ENCODE measurements around the gene MEFV. TPM values are rescaled to one million over a fixed set of nuclear protein-coding genes. Genes with fewer than 3 reads are reported as not detected.

The MEFV gene
- total RNA-seq, 1 donor from 2014 or later, result not detected

DNA sequence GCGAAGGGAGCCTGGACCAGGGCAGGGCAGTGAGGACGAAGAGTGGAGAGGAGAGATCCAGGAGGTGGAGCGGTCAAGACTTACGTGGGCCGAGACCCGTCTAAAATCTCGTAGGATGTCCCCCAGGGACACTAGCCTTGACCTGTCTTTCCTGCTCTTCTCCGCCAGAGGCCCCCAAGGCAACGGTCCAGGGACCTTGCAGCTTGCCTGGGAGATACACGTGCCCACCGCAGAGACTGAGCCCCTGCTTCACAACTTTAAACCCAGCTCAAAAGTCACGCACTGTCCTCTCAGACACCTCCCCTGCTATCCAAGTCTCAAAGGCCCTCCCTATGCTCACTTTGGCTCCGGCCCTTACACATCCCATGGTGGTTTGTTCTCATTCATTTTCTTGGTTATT is 39.4 kb upstream of the MEFV start:
- Mint-ChIP-seq H3K27ac (ENCODE audit: unreplicated experiment) (no peak overlapping the region), H3K9me3 (ENCODE audit: unreplicated experiment) (peaks cover 64% of the 10 kb centered on the region)

DNA sequence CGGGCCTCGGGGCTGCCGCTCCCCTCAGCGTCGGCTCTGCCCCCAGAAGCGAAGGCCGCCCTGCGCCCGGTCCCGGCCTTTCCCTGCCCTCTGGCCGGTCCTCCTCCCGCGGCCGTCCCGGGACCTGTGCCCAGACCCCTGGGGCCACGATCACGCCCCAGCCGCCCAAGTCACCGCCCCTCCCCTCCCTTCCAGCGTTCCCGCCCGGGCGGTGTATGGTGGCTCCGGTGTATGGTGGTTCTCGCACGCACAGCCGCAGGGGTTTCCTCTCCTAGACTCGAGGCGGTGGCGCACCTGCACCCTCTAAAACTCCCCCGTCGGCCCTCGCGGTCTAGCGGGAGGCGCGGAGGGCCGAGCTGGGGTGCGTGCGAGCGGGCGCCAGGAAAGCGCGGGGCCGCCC is 38.8 kb upstream of the MEFV start:
- no peak overlapping the region for H3K27ac Mint-ChIP-seq (ENCODE audit: unreplicated experiment)

More for the DNA sequence above, 39.4 kb upstream of the MEFV start:
- H3K4me1 Mint-ChIP-seq (ENCODE audit: unreplicated experiment), result no peaks in the 10 kb centered on the region
- peaks cover 76% of the 10 kb centered on the region for H3K36me3 Mint-ChIP-seq (ENCODE audit: unreplicated experiment)
- no peak for DNase-seq (ENCODE audit: extremely low spot score, unreplicated experiment)
- TF ChIP-seq, protein P1, sequence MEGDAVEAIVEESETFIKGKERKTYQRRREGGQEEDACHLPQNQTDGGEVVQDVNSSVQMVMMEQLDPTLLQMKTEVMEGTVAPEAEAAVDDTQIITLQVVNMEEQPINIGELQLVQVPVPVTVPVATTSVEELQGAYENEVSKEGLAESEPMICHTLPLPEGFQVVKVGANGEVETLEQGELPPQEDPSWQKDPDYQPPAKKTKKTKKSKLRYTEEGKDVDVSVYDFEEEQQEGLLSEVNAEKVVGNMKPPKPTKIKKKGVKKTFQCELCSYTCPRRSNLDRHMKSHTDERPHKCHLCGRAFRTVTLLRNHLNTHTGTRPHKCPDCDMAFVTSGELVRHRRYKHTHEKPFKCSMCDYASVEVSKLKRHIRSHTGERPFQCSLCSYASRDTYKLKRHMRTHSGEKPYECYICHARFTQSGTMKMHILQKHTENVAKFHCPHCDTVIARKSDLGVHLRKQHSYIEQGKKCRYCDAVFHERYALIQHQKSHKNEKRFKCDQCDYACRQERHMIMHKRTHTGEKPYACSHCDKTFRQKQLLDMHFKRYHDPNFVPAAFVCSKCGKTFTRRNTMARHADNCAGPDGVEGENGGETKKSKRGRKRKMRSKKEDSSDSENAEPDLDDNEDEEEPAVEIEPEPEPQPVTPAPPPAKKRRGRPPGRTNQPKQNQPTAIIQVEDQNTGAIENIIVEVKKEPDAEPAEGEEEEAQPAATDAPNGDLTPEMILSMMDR (IDR thresholded peaks at IDR 0.05), result no peak
- H3K27me3 Mint-ChIP-seq (ENCODE audit: unreplicated experiment), result no peaks in the 10 kb centered on the region
- H3K4me3 Mint-ChIP-seq (ENCODE audit: unreplicated experiment), result no peak overlapping the region

DNA sequence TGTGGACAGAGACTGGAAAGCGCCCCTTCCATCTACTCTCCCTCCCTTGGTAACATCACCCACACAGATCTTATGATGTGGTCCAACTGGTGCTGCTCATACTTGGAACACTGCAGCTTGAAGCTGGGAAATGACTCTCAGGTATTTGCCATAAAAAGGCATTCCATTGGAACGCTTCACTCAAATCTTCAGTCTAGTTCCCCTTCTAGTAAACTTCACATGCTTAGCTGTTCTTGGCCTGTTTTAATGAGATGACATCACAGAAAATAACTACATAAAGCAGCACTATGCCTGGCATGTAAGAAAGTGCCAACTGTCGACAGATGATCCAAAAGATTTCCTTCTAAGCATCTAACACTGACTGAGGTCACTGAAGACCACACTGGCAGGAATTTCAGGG is 36.2 kb upstream of the MEFV start:
- Mint-ChIP-seq H3K27ac (ENCODE audit: unreplicated experiment) (no peak overlapping the region), H3K4me3 (ENCODE audit: unreplicated experiment) (no peak overlapping the region), H3K36me3 (ENCODE audit: unreplicated experiment) (peaks cover 74% of the 10 kb centered on the region), H3K27me3 (ENCODE audit: unreplicated experiment) (no peaks in the 10 kb centered on the region), H3K9me3 (ENCODE audit: unreplicated experiment) (peaks cover 41% of the 10 kb centered on the region), H3K4me1 (ENCODE audit: unreplicated experiment) (no peaks in the 10 kb centered on the region)
- no peak for DNase-seq (ENCODE audit: extremely low spot score, unreplicated experiment)
- TF ChIP-seq, protein P1 (IDR thresholded peaks at IDR 0.05), result no peak

More for the DNA sequence above, 38.8 kb upstream of the MEFV start:
- Mint-ChIP-seq H3K27me3 (ENCODE audit: unreplicated experiment) (no peaks in the 10 kb centered on the region), H3K36me3 (ENCODE audit: unreplicated experiment) (peaks cover 76% of the 10 kb centered on the region), H3K4me3 (ENCODE audit: unreplicated experiment) (no peak overlapping the region), H3K4me1 (ENCODE audit: unreplicated experiment) (no peaks in the 10 kb centered on the region), H3K9me3 (ENCODE audit: unreplicated experiment) (peaks cover 59% of the 10 kb centered on the region)
- TF ChIP-seq, protein P1 (IDR thresholded peaks at IDR 0.05), result no peak
- no peak for DNase-seq (ENCODE audit: extremely low spot score, unreplicated experiment)

DNA sequence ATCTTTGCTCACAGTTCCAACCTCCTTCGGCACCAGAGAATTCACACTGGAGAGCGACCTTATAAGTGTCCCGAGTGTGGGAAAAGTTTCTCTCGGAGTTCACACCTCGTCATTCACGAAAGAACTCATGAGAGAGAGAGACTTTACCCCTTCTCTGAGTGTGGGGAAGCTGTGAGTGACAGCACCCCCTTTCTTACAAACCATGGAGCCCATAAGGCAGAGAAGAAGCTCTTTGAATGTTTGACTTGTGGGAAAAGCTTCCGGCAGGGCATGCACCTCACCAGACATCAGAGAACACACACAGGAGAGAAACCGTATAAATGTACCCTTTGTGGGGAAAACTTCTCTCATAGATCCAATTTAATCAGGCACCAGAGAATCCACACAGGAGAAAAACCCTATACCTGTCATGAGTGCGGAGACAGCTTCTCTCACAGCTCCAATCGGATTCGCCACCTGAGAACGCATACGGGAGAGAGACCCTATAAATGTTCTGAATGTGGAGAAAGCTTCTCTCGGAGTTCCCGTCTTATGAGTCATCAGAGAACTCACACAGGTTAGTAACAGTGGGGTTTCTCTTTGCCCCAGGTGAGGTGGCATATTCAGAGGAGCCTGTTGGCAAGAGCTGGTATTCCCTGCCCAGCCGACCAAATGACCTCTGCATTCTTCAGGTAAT is 33.7 kb upstream of the MEFV start:
- TF ChIP-seq, protein P1 (IDR thresholded peaks at IDR 0.05), result no peak
- H3K4me3 Mint-ChIP-seq (ENCODE audit: unreplicated experiment), result no peak overlapping the region
- peaks cover 46% of the 10 kb centered on the region for H3K9me3 Mint-ChIP-seq (ENCODE audit: unreplicated experiment)
- H3K27ac Mint-ChIP-seq (ENCODE audit: unreplicated experiment), result no peak overlapping the region
- DNase-seq (ENCODE audit: extremely low spot score, unreplicated experiment), result no peak
- no peaks in the 10 kb centered on the region for H3K27me3 Mint-ChIP-seq (ENCODE audit: unreplicated experiment)
- H3K4me1 Mint-ChIP-seq (ENCODE audit: unreplicated experiment), result peaks cover 2% of the 10 kb centered on the region
- peaks cover 80% of the 10 kb centered on the region for H3K36me3 Mint-ChIP-seq (ENCODE audit: unreplicated experiment)

DNA sequence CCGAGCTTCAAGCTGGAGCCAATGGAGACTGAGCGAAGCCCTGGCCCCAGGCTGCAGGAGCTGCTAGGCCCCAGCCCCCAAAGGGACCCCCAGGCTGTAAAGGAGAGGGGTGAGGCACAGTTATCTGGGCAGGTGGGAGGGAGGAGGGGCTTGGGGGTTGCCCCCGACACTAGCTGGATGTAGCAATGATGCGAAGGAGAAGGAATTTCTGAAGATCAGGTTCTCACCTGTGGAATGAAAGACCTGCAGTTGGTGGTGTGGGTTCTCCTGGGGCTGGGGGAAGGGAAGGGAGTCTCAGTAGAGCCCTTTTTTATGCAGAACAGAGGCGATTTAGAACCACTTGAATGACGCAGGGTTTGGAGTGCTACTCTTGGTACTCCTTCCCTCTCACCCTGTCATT is 28.7 kb upstream of the MEFV start:
- peak overlapping the region; percentile 94 for H3K4me3 Mint-ChIP-seq (ENCODE audit: unreplicated experiment)
- no peaks in the 10 kb centered on the region for H3K27me3 Mint-ChIP-seq (ENCODE audit: unreplicated experiment)
- H3K36me3 Mint-ChIP-seq (ENCODE audit: unreplicated experiment), result peaks cover 42% of the 10 kb centered on the region
- H3K27ac Mint-ChIP-seq (ENCODE audit: unreplicated experiment), result no peak overlapping the region
- TF ChIP-seq, protein P1 (IDR thresholded peaks at IDR 0.05), result no peak
- H3K4me1 Mint-ChIP-seq (ENCODE audit: unreplicated experiment), result peaks cover 21% of the 10 kb centered on the region
- no peak for DNase-seq (ENCODE audit: extremely low spot score, unreplicated experiment)
- H3K9me3 Mint-ChIP-seq (ENCODE audit: unreplicated experiment), result peaks cover 18% of the 10 kb centered on the region

Data from osteocyte (in vitro differentiated cells).